HEK293 (cell line): Measurements from ENCODE around the gene WWOX.

Experiments
- CTCF ChIP-seq: fragments of 450-650 bp; formaldehyde crosslinking; IDR thresholded peaks from 2 replicates; pipeline ENCODE4 v1.5.1; 2016; ENCODE audit warnings: missing biosample characterization, missing genetic modification characterization
- SCRT2 ChIP-seq: fragments of 450-650 bp; formaldehyde crosslinking; IDR thresholded peaks from 2 replicates; pipeline ENCODE4 v1.5.1; 2016; ENCODE audit warnings: missing biosample characterization, missing genetic modification characterization
- ZBTB7A ChIP-seq: fragments of 450-650 bp; formaldehyde crosslinking; IDR thresholded peaks from 2 replicates; pipeline ENCODE4 v1.5.1; 2016; ENCODE audit warnings: low read depth, missing biosample characterization, missing genetic modification characterization
- ZNF132 ChIP-seq: fragments of 450-650 bp; formaldehyde crosslinking; IDR thresholded peaks from 2 replicates; pipeline ENCODE4 v1.5.1; 2017; ENCODE audit warnings: missing biosample characterization, missing genetic modification characterization, borderline replicate concordance
- ZNF274 ChIP-seq, 2 experiments: fragments of 200-500 bp in 1 of 2; fragments of 450-650 bp in 1 of 2; sonication (Bioruptor generic) in 1 of 2; formaldehyde crosslinking in 1 of 2; IDR thresholded peaks; 2 replicates each; pipeline versions ENCODE4 v1.5.1 to v1.6.1; 2014 to 2016; ENCODE audit warnings: borderline replicate concordance in 1 of 2, inconsistent platforms in 1 of 2, low read length in 1 of 2, missing biosample characterization in 1 of 2, missing genetic modification characterization in 1 of 2

- TF ChIP-seq ZNF132 (no peak), SCRT2 (no peak), ZBTB7A (tag by site-specific recombination) (no peak), ZNF274 (IDR thresholded peaks at IDR 0.05; ENCODE audit: low read length) (no peak), ZNF274 (tag by site-specific recombination; IDR thresholded peaks at IDR 0.05; ENCODE audit: borderline replicate concordance) (no peak), CTCF (tag by site-specific recombination) (no peak)
Measured at GRCh38 chr16:79109771-79110170, 1010.3 kb downstream of the WWOX start.
